Stimulated activated CD8-positive, alpha-beta memory T cell treated with anti-CD3 and anti-CD28 coated beads, Interleukin-2, amount 100 ng/mL, for 48 hours (primary cell): ENCODE data around the gene HOXD1.

Source experiments
- DNase-seq, 2 donors: peaks; one replicate each; pipeline ENCODE4 v3.0.0-alpha.2; 2020; ENCODE audit warnings: low read depth in 2 of 2

HOXD1 gene

DNA sequence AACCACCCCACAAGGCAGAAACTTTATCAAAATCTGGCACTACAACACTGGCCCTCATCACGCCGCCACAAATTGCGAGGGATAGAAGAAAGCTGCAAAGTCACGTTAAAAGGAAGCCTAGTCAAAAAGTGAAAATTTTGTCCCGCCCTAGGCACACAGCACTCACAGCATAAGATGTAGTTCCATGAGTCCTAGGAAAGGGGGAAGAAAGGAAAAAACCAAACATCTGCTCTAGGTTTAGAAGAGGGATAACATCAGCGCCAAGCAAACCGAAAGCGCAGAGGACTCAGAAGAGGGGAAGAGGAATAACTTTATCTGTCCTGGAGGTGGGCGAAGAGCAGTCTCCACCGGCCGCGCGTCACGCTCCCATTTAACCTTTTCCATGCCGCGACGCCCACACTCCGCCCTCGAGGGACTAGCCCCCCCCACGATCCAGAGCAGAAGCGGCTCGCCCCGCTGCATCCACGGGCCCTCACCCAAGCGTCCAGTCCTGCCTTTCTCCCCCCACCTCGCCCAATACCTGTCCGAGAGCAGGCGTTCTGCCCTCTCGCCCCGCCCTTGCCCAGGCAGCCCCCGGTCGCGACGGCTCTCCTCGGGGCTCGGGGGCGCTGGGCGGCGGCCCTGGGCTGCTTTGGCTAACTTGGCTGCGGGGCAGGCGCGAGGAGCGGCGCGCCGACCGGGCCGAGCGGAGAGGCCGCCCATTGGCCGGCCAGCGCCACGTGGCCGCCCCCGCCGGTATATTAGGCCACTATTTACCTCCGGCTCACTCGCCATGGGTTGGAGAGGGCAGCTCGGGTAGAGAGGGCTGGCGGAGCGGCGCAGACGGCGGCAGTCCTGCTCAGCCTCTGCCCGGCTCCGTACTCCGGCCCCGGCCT is at the start of gene HOXD1:
Gene HOXD1, plus strand, starts transcription at position 770 of the 875 bp plus-strand sequence. CDS start 134 bp downstream, outside the sequence.
- DNase-seq, result no peak

DNA sequence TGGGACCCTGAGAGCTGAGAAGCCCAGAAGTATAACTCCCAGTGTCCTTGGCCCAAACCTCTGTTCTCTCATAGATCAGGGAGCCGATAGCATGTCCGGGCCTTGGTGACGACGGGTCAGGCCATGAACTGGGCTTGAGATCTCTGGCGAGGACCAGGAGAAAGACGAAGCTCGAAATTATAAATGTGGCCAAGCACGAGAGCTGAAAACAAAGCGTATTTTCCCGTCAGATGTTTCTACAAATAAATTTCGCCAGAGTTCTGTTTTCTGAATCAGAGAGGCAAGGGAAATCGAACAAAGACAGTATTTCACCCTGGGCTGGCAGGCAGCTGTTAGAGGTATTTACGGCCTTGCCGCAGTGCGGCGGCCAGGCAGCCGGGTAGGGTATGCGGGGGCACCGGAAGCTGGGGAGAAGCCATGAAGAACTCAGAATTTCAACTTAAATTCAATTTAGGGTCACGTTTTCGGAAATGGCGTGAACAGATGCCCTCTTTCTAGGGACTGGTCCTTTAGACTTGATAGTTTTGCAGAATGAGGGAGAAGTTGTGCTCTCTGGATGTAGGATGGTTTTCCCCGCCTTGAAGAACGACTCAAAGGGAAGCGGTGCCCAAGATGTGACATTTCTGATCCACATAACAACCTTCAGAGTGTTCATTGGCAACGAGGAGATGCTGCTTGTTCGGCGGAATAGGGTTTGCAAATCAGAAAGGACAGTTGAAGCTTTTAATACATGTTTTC is 49.4 kb upstream of the HOXD1 start:
- DNase-seq, result no peak

DNA sequence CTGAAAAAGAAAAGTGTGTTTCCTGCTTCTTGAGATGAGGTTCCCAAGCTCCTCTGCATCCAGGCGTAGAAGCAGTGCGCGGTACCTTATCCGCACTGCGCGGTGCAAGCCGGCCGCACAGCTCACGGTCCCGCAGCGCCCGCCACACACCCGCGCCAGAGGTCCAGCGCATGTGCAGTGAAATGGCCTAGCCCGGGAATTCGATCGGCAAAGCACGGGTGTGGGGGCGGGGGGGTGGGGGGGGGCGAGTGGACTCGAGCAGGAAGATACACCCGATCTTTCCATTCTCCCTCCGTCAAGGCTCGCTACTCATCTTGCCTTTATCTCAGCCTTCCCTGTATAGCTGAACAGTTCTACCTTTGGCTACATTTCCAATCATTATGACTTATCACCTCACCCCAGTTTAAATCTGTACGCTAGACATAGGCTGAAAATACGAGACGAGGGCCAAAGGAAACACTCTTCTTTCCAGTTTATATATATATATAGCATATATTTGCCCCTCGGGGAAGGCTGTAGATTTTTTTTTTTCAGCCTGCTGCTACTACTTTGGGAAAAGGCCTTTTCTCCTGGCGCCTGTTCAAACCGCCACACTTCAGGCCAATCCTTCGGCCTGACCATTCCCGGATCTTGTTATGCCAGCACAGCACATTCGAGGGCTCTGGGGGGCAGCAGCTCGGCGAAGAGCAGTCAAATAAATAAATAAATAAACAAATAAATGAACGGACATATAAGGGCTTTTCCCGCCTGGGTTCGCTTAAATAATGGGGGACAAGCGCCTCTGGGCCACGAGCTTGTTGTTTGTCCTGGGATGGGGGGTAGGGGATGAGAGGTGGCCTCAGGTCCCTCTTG is 48.6 kb upstream of the HOXD1 start:
- no peak for DNase-seq

DNA sequence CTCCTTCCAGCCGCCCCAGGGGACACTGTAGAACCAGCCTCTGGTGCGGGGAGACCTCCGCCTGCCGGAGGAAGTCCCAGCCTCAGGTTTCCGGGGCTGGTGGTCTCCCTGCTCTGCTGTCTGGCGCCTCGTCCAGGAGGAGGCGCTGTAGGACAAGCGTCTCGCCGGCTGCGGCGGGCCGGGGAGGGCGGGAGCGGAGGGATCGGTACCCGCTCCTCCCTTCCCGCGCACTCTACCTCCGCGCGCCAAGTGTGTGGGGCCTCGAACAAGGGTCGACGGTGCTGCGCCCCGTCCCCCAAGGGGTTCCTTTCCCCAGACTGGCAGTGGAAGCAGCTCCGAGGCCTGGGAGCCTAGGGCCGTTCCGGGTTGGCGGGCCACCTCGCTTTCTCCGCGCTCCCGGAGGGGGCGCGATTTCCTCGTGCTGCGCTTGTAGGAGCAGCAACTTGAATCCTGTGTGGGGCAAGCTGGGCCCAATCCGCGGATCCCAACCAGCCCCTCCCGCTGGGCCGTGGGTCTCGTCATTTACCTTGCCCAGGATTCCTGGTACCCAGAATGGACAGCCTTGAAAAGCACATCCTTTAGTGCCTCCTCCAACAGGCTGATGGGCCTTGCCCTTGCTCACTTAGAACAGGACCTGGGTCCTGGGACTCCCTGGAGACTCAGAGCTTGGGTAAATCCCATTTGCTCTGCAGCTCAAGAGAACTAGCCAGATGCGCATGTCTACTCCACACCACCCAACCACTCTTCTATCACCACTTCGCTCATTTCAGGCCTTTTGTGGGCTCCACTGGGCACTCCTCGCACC is 47.8 kb upstream of the HOXD1 start:
- peak; percentile 59 to 64 for DNase-seq

DNA sequence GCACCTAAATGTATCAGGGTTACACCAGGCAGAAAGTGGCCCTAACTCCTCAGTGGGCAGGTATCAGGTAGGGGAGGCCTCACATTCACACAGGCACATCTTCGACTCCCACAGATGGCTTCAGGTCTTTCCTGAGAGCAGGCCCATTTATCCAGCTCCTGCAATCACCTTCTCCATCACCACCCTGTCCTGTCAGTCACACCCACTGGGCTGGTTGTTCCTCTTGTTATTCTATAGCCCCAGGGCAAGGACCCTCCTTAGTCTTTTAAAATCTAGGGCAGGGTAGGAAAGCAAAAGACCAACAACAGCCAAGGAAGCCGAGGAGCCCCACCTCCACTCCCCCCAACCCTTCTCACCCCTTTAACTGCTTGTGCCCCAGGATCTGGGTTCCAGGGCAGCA is 46.2 kb upstream of the HOXD1 start:
- DNase-seq, result no peak

DNA sequence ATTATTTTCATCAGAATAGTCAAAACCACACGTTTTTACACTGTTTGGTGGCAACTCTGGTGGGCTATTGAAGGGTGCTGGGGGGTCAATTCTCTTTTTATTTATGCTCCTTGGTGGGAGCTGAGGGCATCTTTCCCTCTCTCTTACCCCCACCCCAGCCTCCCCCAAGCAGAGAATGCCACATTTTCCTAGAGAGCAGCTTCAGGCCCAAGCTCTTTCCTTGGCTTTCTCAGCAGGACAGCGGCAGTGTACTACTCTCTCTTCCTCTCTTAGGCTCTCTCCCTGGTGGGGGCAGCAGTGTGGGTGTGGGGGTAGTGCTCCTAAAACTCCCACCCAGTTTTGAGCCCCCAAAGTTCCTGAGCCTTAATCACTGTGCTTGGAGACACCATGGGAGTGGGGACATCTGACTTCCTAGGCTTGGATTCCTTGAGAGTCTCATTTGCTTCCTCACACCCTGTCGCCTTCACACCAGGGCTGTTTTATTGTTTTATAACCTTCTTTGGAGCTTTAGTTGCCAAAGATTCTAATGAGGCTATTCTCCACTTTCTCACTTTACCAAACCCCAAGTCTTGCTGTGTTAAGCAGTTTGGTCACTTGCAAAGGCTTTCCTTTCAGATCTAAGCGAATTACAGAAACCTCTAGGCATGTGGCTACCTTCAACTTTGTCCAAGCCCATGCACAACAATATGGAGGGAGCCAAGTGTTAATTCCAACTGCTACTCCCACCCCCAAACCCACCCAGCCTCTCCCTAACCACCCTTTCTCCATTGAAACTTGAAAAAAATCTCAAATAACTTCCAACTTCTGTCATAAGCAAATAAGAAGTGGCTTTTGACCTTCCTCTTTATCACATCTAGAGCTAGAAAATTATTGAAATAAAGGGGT is 43.1 kb upstream of the HOXD1 start:
- DNase-seq, result no peak

DNA sequence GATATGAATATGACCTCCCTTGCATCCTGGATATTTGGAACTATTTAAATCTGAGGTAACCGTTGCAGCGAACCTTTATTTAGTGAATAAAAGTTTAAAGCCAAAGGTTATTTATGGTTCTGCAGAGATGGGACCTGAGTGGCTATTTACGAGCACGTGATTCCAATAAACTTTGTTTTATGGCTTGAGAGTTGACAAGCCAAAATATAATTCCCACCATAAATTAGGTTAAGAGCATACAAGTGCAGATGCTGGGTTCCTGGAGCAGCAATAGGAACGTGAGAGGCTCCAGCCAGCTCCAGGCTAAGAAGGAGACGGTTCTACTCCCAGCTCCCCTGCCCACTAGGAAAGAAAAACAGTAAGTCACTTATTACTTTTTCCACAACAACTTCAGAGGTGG is 42.4 kb upstream of the HOXD1 start:
- no peak for DNase-seq

DNA sequence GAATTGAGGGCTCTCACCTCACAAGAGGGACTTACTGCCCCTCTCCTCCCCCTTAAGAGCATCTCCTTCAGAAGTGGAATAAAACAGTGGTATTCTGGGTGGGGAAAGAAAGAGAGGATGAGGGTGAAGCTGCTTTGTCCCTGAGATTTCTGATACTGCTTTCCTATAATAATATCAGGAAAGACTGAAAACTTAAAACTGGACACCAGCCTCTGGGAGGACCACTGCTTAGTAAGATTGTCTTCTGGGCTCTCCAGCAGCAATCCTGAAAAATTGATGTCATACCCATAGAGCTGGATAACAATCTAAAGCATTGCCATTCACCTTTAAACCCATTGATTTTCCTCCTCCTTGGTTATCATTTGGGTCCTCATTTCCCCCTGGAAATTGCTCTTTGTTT is 41.8 kb upstream of the HOXD1 start:
- no peak for DNase-seq

DNA sequence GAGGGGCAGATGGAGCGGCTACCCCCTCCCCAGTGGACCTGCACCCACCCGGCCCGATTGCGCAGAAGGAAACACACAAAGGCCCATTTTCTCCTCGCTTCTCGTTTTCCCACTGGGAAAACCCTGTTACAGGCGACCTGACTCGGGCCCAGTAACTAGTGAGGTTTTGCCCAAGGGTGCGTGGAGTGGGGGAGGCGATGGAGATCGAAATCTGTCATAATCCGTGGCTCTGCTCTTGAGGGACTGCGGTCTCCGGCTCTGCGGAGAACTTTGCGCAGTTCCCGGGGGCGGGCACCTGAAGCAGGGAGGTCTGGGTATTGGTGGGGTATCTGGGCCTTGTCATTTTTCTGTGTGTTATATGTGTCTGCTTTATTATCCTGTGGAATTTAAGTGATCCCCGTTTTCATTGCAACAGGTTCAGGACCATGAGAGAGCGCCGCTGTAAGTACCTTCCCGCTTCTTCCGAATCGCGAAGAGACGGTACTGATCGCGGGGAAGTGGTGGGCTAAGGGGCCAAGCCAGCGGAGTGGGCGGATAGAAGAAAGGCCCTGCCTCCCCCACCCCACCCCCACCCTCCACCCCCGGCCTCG is 41.2 kb upstream of the HOXD1 start:
- no peak for DNase-seq

DNA sequence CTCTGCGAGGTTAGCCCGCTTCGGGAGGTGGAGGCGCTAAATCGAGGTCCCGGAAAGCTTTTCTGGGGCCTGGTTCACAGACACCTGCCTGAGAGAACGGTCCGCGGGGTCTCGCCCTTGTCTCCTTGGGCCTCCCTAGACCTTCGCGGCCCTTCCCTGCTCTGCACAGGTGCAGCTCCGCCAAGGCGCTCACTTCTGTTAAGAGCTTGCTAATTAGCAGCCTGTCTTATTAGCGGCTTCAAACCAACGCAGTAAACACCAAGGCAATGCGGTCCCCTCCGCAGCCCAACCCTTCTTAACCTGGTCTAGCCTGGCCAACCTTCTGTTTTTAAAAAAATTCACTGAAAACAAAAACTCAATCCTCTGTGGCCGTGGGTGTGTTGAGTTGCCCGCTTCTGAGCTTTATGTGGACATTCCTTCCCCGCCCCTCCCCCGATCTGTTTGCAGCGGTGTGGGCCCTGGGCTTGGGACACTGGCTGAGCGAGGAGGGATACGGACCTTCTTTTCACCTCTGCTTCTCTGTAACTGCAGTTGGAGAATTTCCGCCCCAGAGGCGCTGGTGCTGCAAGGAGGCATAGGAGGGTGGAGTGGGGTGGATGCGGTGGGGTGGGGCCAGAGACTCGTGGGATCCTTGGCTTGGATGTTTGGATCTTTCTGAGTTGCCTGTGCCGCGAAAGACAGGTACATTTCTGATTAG is 40.5 kb upstream of the HOXD1 start:
- no peak for DNase-seq

DNA sequence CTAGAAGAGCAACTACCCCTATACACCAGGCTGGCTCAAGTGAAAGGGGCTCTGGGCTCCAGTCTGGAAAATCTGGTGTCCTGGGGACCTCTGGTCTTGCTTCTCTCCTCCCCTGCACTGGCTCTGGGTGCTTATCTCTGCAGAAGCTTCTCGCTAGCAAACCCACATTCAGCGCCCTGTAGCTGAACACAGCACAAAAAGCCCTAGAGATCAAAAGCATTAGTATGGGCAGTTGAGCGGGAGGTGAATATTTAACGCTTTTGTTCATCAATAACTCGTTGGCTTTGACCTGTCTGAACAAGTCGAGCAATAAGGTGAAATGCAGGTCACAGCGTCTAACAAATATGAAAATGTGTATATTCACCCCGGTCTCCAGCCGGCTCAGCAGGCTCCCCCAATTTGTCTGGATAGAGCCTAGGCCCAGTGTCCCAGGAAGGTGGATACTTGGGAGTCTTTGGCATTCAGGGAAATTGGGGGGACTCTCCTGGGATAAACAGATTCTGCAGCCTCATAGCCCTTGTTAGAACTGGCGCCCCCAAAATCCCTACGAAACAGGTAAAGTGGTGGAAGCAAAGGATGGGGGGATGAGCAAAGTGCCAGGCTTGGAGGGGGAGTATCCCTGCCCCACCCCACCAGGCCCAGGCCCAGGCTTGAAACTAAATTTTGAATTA is 39.6 kb upstream of the HOXD1 start:
- DNase-seq, result no peak

DNA sequence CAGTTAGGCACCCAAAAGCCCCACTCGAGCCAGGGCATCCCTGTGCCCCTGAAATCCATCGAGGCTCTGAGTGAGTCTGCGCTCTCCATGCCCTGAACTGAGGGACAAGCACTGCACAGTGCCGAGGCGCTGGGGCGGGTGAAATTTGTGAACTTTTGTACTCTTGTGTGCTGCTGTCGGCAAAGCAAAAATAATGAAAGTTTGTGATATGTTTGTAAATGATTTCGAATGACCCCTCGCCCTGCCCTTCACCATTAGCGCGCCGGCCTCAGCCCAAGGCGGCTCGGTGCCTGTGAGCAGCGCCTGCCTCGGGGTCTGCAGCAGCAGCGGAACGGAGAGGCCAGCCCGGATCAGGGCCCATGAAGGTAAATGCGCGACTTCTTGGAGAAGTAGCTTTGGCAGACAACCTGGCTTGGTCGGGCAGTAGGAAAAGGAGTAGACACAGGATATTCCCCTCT is 39.0 kb upstream of the HOXD1 start:
- DNase-seq, result no peak

DNA sequence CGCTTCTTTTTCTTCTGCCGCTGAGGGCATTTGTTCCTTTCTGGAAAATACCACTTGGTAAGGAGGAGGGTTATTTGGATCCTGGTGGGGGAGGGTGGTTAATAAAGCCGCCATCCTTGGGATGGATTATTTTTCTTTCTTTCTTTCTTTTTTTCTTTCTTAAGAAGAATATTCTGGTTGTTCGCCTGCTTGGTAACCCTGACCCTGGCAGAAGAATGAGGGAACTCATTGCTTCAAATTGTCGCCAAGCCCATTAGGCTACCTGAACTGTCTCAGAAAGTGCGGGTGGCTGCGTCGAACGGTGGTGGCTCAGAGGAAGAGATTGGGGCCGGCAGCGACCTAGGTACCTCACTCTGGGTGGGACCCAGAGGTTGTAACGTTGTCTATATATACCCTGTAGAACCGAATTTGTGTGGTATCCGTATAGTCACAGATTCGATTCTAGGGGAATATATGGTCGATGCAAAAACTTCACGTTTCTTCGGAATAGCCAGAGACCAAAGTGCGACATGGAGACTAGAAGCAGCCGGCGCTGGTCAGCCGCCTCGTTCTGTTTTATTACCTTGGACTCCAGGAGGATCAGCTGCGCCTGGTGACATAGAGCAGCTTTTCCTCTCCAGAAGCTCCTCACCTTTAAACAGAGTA is 38.4 kb upstream of the HOXD1 start:
- DNase-seq, result no peak

DNA sequence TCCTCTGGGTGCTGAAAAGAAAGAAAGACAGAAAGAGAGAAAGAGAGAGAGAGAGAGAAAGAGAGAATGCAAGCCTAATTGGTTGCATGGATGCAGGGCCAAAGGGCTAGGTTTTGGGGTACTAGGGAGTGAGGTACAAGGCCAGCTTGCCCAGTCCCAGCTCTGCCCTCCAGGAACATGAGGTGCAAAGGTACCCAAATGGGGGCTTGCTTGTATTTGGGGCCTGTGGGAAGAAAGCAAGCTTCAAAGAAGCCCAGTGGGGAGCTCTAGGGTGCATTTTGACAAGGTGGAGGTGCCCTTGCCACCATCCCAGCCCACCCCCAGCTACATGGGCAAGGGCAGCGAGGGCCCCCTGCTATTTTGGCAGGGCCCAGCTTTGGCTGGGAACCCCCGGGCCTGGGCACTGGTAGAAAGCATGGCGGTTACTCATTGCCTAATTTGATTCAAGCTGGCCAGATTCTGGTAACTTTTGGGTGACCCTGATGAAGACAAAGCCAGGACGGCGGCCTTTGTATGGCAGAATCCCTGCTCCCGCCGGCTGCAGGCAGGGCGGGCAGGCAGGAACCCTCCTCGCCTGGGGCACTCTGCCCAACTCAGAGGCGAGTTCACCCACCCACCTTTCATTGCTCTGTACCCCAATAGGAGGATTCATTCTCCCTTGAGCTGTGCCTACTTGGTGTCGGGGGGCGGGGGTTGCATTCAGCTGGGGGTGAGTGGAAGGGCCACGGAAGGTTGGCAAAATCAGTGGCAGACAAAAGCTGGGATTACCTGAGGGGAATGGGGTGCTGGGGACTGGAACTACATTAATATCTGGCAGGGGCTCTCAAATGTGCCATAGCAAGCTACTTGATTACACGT is 37.7 kb upstream of the HOXD1 start:
- no peak for DNase-seq

DNA sequence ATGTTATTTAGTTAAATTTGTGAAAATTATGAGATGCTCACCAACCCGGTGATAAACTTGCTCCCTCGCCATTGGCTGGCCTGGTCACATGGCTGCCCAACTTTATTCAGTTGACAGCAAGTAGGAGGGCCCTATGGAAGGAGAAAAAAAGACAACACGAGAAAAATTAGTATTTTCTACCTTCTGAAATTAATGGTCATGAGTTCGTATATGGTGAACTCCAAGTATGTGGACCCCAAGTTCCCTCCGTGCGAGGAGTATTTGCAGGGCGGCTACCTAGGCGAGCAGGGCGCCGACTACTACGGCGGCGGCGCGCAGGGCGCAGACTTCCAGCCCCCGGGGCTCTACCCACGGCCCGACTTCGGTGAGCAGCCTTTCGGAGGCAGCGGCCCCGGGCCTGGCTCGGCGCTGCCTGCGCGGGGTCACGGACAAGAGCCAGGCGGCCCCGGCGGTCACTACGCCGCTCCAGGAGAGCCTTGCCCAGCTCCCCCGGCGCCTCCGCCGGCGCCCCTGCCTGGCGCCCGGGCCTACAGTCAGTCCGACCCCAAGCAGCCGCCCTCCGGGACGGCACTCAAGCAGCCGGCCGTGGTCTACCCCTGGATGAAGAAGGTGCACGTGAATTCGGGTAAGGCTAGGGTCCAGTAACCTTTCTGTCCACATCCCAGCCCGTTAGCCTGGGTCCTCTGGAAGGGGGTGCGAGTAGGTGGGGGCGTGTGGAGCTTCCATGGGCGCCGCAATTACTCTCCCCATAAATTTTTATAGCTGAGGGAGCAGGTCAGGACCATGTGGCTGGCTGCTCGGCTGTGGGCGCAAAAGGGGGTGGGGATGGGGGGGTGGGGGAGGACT is 36.8 kb upstream of the HOXD1 start, which contains the start of gene HOXD4:
Gene HOXD4, plus strand, starts transcription at position 109 of the 846 bp plus-strand sequence. Its CDS starts 84 bp downstream, at position 193.
- DNase-seq, result no peak
